Hepatocyte (in vitro differentiated cells): Measurements from ENCODE around the gene KCTD11.

Experiments used
- CTCF ChIP-seq: fragments of 200-600 bp; sonication (generic); IDR thresholded peaks from 2 replicates; pipeline ENCODE4 v1.5.1; 2016; ENCODE audit warnings: antibody characterized with exemption, mild to moderate bottlenecking; ENCODE audit not compliant: poor library complexity
- EZH2 ChIP-seq: fragments of 200-600 bp; sonication (generic); IDR thresholded peaks from 2 replicates; pipeline ENCODE4 v1.6.1; 2016; ENCODE audit warnings: antibody characterized with exemption, mild to moderate bottlenecking, borderline replicate concordance

- no peak for TF ChIP-seq CTCF
- TF ChIP-seq EZH2, result no peak
Measured at GRCh38 chr17:7314719-7315569, 37.0 kb upstream of the KCTD11 start, which contains the start of gene GPS2.
